ENCODE measurements around the gene GRID2. TPM values are rescaled to one million over a fixed set of nuclear protein-coding genes. Genes with fewer than 3 reads are reported as not detected.

The GRID2 gene
- total RNA-seq, 4 donors from 2014 or later: not detected

DNA sequence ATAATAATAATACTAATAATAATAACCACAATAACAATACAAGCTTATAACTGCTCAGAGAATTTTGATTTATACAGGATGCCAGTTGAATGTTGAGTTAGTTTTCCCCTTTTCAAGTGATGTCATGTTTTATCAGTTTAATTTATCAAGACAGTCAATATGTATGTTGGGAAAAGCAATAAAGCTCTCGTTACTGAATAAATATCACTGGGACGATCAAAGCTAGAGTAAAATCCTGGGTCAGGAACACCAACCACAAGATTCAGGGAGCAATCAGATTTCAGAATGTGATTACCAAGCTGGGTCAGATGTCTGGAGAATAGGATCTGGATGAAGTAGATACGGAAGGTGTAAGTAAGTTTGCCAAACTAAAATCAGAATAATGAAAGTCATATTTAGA, 179.6 kb downstream of the GRID2 start:
- TF ChIP-seq, protein P1, sequence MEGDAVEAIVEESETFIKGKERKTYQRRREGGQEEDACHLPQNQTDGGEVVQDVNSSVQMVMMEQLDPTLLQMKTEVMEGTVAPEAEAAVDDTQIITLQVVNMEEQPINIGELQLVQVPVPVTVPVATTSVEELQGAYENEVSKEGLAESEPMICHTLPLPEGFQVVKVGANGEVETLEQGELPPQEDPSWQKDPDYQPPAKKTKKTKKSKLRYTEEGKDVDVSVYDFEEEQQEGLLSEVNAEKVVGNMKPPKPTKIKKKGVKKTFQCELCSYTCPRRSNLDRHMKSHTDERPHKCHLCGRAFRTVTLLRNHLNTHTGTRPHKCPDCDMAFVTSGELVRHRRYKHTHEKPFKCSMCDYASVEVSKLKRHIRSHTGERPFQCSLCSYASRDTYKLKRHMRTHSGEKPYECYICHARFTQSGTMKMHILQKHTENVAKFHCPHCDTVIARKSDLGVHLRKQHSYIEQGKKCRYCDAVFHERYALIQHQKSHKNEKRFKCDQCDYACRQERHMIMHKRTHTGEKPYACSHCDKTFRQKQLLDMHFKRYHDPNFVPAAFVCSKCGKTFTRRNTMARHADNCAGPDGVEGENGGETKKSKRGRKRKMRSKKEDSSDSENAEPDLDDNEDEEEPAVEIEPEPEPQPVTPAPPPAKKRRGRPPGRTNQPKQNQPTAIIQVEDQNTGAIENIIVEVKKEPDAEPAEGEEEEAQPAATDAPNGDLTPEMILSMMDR (IDR thresholded peaks at IDR 0.05; ENCODE audit: low read depth): no peak

DNA sequence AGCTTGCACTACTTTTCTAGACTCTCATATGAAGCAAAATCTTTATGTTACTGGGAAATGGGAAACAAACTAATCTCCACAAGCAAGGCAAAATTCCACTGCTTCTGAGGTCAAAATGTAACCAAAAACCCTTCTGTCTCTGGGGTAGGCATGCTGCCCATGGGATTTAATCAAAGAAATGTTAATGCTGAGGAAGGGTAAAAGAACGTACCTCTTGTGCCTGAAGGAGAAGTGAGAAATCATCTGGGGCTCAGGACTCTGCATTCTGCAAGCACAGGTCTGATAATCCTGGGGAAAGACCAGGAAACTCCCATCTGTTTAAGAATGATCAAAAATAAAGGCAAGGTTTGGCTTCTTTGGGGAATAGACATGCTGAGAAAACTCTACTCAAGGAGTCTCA, 184.7 kb downstream of the GRID2 start:
- TF ChIP-seq, protein P1 (IDR thresholded peaks at IDR 0.05; ENCODE audit: low read depth): no peak

DNA sequence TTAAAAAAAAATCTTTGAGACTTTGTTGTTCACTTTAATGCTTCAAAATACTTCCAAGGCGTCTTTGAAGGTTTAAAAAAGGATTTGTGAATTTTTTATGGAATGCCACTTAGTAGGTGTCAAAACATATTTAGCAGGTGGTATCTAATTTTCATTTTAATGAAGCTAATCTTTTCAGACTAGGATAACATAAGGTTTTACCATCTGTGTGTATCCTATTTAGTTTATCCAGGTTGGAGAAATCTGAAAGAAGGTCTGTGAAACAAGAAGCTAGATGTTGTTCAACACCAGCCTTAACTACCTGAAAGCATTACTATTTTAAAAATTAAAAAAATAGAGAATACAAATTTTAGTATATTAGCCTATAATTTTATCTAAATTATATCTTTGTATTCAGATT, 193.4 kb downstream of the GRID2 start:
- TF ChIP-seq, protein P1 (IDR thresholded peaks at IDR 0.05; ENCODE audit: low read depth): no peak

DNA sequence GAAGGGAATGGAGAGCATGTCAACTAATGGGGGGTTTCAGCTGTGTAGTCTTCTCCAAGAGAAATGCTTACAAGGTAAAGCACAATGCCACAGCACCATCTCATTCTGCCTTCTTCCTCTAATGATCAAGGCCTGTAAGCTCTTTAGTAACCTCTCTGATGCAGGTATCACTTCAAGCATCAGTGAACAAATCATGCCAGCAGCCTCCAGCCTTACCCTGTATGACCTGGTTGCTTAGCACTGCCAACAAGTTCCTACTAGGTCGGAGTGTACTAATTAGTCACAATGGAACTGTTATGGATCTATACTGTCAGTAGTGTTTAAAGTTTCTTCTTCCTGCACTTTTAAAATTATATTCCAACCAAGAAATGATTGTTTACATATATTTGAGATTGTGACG, 197.7 kb downstream of the GRID2 start:
- TF ChIP-seq, protein P1 (IDR thresholded peaks at IDR 0.05; ENCODE audit: low read depth): no peak

DNA sequence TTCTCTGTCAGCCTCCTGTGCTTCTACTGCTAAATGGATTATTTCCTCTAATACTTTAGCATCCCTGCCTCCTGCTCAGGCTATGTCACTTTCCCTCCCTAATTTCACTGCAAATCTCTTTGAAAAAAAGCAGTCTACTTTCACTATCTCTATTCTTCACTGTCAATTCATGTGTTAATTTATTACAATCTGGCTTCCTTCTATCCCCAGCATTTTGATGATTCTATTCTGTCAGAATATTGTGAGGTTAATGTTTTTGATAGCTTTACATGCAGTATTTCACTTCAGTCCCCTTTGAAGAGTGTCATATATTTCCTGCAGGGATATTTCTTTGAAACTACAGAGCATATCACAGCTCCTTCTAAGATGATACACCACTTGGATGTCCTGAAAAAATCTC, 203.2 kb downstream of the GRID2 start:
- TF ChIP-seq, protein P1 (IDR thresholded peaks at IDR 0.05; ENCODE audit: low read depth): no peak

DNA sequence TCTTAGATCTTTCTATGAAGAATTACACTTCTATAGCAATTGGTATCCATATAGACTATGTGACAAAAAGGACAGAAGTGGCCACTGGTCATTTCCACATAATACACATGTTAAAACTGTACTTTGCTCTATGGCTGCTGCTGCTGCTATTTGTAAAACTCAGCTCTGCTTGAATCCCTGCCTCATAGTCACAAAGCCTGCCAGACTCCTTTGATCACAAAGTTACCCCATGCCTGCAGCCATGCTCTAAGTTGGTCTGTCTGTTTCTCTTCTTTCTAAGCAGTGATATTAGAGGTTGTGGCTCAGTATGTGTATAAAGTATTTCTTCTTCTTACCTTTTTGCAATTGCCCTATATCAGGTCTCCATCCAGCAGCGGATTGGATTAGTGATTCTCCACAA, 210.9 kb downstream of the GRID2 start:
- TF ChIP-seq, protein P1 (IDR thresholded peaks at IDR 0.05; ENCODE audit: low read depth): no peak

DNA sequence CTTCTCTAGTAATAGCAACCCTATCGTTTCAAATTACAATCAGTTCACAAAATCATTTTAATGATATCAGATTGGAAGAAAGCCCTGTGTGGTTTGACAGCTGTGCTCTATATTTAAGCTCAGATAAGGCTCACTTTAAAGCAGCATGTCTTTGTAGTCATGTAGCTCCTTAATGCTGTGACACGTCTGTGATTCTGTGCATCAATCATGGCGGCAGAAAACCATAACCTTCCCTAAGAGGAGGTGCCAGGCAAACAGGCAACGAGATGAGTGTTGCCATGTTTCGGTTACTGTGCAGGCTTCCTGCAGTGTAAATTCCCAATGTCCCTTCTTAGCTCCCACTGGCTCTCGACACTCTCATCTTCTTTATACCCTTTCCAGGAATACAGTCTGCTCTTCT, 212.7 kb downstream of the GRID2 start:
- TF ChIP-seq, protein P1 (IDR thresholded peaks at IDR 0.05; ENCODE audit: low read depth): no peak
